ENCODE measurements around the gene IGFBP5.

IGFBP5 gene

GRCh38 chr2:216717491-216717901 is 22.1 kb upstream of the IGFBP5 start:
- TF ChIP-seq TEAD4 (IDR thresholded peaks at IDR 0.05), result no peak
- TF ChIP-seq CREB1 (IDR thresholded peaks at IDR 0.05; ENCODE audit: low read depth), result no peak
- no peak for TF ChIP-seq EGR1 (IDR thresholded peaks at IDR 0.05)
- no peak for TF ChIP-seq MAX (IDR thresholded peaks at IDR 0.05)
- no peak for TF ChIP-seq ZBTB7A (IDR thresholded peaks at IDR 0.05; ENCODE audit: low read depth)
- no peak for TF ChIP-seq CEBPB (IDR thresholded peaks at IDR 0.05)
- TF ChIP-seq TAF1 (IDR thresholded peaks at IDR 0.05; ENCODE audit: low read depth), result no peak
- no peak for TF ChIP-seq REST (IDR thresholded peaks at IDR 0.05; ENCODE audit: low read depth)
- no peak for TF ChIP-seq EP300 (IDR thresholded peaks at IDR 0.05; ENCODE audit: borderline replicate concordance)
- no peak for TF ChIP-seq TCF12 (IDR thresholded peaks at IDR 0.05; ENCODE audit: low read depth)
- TF ChIP-seq NFIC (IDR thresholded peaks at IDR 0.05), result no peak
- TF ChIP-seq RAD21 (IDR thresholded peaks at IDR 0.05; ENCODE audit: low read depth), result no peak
- TF ChIP-seq YY1 (IDR thresholded peaks at IDR 0.05; ENCODE audit: low read depth), result no peak
- TF ChIP-seq USF1 (IDR thresholded peaks at IDR 0.05), result no peak
- no peak for TF ChIP-seq FOXM1 (IDR thresholded peaks at IDR 0.05; ENCODE audit: borderline replicate concordance, low read depth)

- TF ChIP-seq CEBPB (IDR thresholded peaks at IDR 0.05) (no peak), TCF12 (IDR thresholded peaks at IDR 0.05; ENCODE audit: low read depth) (no peak), TAF1 (IDR thresholded peaks at IDR 0.05; ENCODE audit: low read depth) (no peak), TEAD4 (IDR thresholded peaks at IDR 0.05) (no peak), MAX (IDR thresholded peaks at IDR 0.05) (no peak), CREB1 (IDR thresholded peaks at IDR 0.05; ENCODE audit: low read depth) (no peak), YY1 (IDR thresholded peaks at IDR 0.05; ENCODE audit: low read depth) (no peak)
Measured at GRCh38 chr2:216716109-216716508, 20.8 kb upstream of the IGFBP5 start.

- TF ChIP-seq EP300 (IDR thresholded peaks at IDR 0.05; ENCODE audit: borderline replicate concordance) (no peak), MAX (IDR thresholded peaks at IDR 0.05) (no peak), CEBPB (IDR thresholded peaks at IDR 0.05) (no peak), RAD21 (IDR thresholded peaks at IDR 0.05; ENCODE audit: low read depth) (no peak), ZBTB7A (IDR thresholded peaks at IDR 0.05; ENCODE audit: low read depth) (no peak), TEAD4 (IDR thresholded peaks at IDR 0.05) (no peak), TCF12 (IDR thresholded peaks at IDR 0.05; ENCODE audit: low read depth) (no peak), CREB1 (IDR thresholded peaks at IDR 0.05; ENCODE audit: low read depth) (no peak)
Measured at GRCh38 chr2:216715402-216715974, 20.1 kb upstream of the IGFBP5 start.

- TF ChIP-seq ZBTB7A (IDR thresholded peaks at IDR 0.05; ENCODE audit: low read depth) (no peak), NFIC (IDR thresholded peaks at IDR 0.05) (no peak), REST (IDR thresholded peaks at IDR 0.05; ENCODE audit: low read depth) (no peak), YY1 (IDR thresholded peaks at IDR 0.05; ENCODE audit: low read depth) (no peak)
Measured at GRCh38 chr2:216714376-216714775, 19.0 kb upstream of the IGFBP5 start.

GRCh38 chr2:216713691-216714336 is 18.5 kb upstream of the IGFBP5 start:
- TF ChIP-seq USF1 (IDR thresholded peaks at IDR 0.05) (no peak), MAX (IDR thresholded peaks at IDR 0.05) (no peak), NFIC (IDR thresholded peaks at IDR 0.05) (no peak), TEAD4 (IDR thresholded peaks at IDR 0.05) (no peak), CEBPB (IDR thresholded peaks at IDR 0.05) (no peak), ZBTB7A (IDR thresholded peaks at IDR 0.05; ENCODE audit: low read depth) (no peak), EP300 (IDR thresholded peaks at IDR 0.05; ENCODE audit: borderline replicate concordance) (no peak), TAF1 (IDR thresholded peaks at IDR 0.05; ENCODE audit: low read depth) (no peak), RAD21 (IDR thresholded peaks at IDR 0.05; ENCODE audit: low read depth) (no peak), CREB1 (IDR thresholded peaks at IDR 0.05; ENCODE audit: low read depth) (no peak), EGR1 (IDR thresholded peaks at IDR 0.05) (no peak), FOXM1 (IDR thresholded peaks at IDR 0.05; ENCODE audit: borderline replicate concordance, low read depth) (no peak), TCF12 (IDR thresholded peaks at IDR 0.05; ENCODE audit: low read depth) (no peak), YY1 (IDR thresholded peaks at IDR 0.05; ENCODE audit: low read depth) (no peak), REST (IDR thresholded peaks at IDR 0.05; ENCODE audit: low read depth) (no peak)
